SK-N-SH (cell line): ENCODE data around the gene SUSD3.

ENCODE experiments used
- TF ChIP-seq, protein P1 (sequence below): fragments of 150-350 bp; IDR thresholded peaks from 2 replicates; pipeline ENCODE4 v1.6.1; 2017; ENCODE audit warnings: antibody characterized with exemption, low read length, low read depth, borderline replicate concordance
- TF ChIP-seq, protein P2 (sequence below): fragments of 200-600 bp; sonication (generic); IDR thresholded peaks from 2 replicates; pipeline ENCODE4 v1.6.1; 2017; ENCODE audit warnings: antibody characterized with exemption, mild to moderate bottlenecking, moderate library complexity

DNA sequence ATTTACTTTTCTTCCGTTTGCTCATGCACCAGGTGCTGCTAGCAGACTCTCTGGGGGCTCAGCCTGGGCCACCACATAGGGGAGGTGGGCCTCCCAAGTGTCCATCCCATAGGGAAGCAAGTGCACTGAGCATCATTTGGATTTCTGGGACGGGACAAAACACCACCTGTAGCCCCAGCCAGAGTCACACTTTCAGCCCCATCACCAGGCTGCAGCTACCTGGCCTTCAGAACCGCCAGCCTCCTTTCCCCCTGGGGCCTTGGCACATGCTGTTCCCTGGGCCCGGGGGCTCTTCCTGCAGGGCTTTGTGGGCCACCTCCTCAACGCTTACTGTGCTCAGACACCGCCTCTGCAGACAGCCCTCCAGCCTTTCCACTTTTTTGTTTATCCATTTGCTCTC is 19.6 kb upstream of the SUSD3 start:
- TF ChIP-seq, protein P1, sequence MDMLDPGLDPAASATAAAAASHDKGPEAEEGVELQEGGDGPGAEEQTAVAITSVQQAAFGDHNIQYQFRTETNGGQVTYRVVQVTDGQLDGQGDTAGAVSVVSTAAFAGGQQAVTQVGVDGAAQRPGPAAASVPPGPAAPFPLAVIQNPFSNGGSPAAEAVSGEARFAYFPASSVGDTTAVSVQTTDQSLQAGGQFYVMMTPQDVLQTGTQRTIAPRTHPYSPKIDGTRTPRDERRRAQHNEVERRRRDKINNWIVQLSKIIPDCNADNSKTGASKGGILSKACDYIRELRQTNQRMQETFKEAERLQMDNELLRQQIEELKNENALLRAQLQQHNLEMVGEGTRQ, result no peak
- TF ChIP-seq, protein P2, sequence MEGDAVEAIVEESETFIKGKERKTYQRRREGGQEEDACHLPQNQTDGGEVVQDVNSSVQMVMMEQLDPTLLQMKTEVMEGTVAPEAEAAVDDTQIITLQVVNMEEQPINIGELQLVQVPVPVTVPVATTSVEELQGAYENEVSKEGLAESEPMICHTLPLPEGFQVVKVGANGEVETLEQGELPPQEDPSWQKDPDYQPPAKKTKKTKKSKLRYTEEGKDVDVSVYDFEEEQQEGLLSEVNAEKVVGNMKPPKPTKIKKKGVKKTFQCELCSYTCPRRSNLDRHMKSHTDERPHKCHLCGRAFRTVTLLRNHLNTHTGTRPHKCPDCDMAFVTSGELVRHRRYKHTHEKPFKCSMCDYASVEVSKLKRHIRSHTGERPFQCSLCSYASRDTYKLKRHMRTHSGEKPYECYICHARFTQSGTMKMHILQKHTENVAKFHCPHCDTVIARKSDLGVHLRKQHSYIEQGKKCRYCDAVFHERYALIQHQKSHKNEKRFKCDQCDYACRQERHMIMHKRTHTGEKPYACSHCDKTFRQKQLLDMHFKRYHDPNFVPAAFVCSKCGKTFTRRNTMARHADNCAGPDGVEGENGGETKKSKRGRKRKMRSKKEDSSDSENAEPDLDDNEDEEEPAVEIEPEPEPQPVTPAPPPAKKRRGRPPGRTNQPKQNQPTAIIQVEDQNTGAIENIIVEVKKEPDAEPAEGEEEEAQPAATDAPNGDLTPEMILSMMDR, result no peak
